DMS53 treated with DMSO at 0.1 percent for 48 hours (cell line): ENCODE results near the gene F2R.
"Not testable (repeated sequence)": the region's sequence is repeated elsewhere in the genome, so short reads cannot be mapped to it uniquely, and the experiment has no call there.

Source experiments
- DNase-seq: peaks from one replicate; lab custom pipeline; 2025; ENCODE audit not compliant: unreplicated experiment; lab: John Stamatoyannopoulos, UW

The F2R gene

DNA sequence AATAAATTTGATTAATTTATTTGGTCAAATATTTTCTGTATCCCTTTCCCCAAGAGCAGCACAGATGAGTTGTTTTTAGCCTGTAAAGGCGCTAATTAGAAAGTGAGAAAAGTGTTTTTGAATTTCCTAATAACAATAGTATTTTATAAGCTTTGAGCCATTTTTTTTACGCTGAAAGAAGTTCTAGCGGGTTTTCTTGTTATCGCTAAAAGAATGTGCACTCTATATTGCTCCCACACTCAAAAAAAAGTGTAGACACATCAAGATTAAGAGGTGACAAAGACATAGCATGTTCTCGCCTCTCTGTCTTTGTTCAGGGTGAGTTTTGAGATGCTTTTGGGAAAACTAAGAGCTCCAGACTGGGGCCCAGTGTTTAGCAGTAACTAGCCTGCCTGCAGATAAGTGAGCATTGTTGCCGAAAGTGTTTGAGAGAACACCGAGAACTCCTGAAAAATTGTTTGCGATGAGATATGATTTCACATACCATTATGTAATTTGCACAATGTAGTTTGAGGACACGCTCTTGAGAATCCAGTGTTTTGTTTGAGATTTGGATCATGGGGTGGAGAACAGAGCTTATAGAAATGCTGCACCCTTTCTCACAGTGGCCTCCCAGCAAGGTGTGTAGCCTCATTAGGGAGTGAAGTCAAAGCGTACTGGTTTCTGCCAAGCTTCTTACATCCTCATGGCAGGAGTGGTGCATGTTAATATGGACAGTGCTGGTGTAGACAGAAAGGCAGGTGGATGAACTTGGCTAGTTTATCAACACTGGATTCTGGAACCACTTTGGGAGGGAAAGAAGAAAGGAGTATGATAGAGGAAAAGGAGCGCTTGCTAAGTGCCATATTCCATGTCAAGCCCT, 1.5 kb downstream of the F2R start:
- DNase-seq: no peak

DNA sequence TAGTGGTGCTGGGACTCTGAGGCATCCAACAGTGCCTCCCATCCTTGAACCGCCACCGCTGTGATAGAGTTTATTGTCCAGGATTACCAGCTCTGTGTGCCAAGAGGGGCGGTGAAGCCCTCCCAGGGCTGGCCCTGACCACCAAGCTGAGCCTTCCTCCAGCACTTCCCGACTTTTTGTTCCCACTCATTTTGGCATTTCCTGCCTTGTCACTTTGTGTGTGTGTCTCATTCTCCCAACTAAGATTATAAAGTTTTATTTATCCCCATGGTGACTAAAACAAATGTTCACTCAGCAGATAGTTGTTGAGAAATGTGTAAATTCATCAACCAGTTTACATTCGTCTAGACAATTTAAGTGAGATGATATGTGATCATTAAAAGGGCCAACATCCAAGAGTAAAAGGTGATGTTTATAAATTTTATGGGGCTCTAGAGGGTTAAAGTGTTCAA, 2.5 kb downstream of the F2R start:
- DNase-seq: no peak

DNA sequence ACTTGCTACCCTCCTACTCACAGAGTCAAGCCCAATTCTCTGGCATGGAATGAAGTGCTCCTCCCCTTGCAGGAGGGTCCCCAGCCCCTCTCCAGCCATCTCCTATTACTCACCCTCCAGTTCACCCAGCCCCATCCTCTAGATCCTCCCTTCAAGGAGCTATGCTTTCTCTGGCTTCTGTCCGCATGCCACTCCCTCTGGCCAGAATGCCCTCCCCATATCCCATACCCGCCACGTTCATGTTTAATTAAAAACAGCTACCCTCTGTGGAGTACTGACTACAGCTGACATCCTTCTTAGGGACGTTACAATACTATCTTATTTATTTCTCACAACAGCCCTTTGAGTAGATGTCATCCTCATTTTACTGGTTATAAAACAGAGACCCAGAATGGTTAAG, 3.0 kb downstream of the F2R start:
- no peak for DNase-seq

DNA sequence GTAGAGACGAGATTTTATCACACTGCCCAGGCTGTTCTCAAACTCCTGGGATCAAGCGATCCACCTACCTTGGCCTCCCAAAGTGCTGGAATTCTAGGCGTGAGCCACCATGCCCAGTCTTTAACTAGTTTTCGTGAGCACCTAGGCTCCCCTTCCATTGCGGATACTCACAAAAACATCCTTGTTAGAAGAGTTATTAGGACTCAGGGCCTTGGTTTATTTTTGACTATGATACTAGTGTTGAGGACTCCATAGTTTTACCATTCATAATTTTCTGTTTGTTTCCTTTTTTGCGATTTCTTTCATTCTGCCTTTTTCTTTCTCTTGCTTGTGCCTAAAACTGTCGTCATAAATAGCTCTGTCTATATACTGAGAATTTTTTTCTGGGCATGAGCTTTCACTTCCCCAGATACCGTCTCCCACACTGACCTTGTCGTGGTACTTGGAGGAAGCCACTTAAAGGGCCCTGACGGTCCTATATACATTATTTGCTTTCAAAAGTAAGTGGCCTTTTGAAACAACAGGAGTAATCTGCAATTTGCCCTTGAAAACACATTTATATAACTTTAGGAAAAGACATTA, 5.2 kb downstream of the F2R start:
- DNase-seq: no peak

DNA sequence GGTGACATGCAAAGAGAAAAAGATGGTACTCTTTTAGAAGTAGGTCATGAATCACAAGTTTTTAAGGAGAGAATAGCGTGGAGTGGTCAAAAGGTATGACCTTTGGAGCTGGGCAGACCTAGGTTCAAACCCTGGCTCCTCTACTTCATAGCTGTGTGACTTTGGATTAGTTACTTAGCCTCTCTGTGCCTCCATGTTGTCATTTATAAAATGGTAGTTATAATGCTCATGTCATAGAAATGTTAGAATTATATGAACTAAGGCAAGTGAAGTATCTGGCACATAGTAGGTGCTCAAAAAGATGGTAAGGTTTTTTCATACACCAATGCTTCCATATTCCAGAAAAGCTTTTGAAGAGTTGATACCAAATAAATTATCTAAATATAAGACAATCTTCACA, 7.3 kb downstream of the F2R start:
- no peak for DNase-seq

DNA sequence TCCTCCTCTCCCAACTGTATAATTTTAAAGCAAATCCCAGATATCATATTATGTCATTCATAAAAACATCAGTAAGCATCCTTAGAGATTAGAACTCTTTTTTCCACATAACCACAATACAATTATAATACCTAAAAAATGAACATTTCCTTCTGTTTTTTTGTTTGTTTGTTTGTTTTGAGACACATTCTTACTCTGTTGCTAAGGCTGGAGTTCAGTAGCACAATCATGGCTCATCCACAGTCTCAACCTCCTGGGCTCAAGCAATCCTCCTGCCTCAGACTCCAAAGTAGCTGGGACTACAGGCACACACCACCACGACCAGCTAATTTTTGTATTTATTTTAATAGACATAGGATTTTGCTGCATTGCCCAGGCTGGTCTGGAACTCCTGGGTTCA, 8.0 kb downstream of the F2R start:
- no peak for DNase-seq

- no peak for DNase-seq
These were observed 8.9 kb downstream of the F2R start for GRCh38 chr5:76724871-76725270.

DNA sequence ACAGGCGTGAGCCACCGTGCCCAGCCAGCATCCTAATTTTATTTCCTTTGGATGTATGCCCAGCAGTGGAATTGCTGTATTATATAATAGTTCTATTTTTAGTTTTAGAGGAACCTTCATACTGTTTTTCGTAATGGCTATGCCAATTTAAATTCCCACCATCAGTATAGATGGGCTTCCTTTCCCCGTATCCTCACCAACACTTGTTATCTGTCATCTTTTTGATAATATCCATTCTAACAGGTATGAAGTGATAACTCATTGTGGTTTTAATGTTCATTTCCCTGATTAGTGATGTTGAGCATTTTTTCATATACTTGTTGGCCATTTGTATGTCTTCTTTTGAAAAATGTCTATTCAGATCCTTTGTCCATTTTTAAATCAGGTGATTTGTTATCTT, 13.0 kb downstream of the F2R start:
- DNase-seq: no peak

- DNase-seq: no peak
These were observed 13.7 kb downstream of the F2R start for GRCh38 chr5:76729373-76730290.

GRCh38 chr5:76732405-76733048, 16.6 kb downstream of the F2R start:
- no peak for DNase-seq

DNA sequence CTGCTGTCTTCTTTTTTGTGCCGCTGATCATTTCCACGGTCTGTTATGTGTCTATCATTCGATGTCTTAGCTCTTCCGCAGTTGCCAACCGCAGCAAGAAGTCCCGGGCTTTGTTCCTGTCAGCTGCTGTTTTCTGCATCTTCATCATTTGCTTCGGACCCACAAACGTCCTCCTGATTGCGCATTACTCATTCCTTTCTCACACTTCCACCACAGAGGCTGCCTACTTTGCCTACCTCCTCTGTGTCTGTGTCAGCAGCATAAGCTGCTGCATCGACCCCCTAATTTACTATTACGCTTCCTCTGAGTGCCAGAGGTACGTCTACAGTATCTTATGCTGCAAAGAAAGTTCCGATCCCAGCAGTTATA, 17.1 kb downstream of the F2R start:
- DNase-seq: no peak

GRCh38 chr5:76735762-76736545, 20.0 kb downstream of the F2R start:
- no peak for DNase-seq

GRCh38 chr5:76736679-76737556, 21.0 kb downstream of the F2R start:
- DNase-seq: peak; percentile 32

DNA sequence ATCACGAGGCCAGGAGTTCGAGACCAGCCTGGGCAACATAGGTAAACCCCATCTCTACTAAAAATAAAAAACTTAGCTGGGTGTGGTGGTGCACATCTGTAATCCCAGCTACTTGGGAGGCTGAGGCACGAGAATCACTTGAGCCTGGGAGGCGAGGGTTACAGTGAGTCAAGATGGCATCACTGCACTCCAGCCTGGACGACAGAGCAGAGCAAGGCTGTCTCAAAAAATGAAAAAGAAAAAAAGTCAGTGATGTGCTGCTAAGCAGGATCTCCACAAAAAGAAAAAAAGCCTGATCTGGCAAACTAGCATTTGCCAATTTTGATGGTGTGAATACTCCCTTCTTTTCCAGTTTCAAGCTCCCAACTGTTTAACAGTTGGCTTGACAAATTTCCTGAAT, 21.9 kb downstream of the F2R start:
- no peak for DNase-seq

DNA sequence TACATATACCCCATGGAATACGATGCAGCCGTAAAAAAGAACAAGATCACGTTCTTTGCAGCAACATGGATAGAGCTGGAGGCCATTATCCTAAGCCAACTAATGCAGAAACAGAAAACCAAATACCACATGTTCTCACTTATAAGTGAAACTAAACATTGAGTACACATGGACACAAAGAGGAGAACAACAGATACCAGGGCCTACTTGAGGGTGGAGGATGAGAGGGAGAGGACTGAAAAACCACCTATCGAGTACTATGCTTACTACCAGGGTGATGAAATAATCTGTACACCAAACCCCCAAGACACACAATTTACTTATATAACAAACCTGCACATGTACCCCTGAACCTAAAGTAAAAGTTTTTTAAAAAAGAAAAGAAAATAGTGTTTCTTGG, 25.6 kb downstream of the F2R start:
- not testable (repeated sequence) for DNase-seq

GRCh38 chr5:76742583-76742982, 26.7 kb downstream of the F2R start:
- no peak for DNase-seq

GRCh38 chr5:76744632-76745031, 28.7 kb downstream of the F2R start:
- DNase-seq: no peak

GRCh38 chr5:76745670-76746069, 29.7 kb downstream of the F2R start:
- DNase-seq: no peak

DNA sequence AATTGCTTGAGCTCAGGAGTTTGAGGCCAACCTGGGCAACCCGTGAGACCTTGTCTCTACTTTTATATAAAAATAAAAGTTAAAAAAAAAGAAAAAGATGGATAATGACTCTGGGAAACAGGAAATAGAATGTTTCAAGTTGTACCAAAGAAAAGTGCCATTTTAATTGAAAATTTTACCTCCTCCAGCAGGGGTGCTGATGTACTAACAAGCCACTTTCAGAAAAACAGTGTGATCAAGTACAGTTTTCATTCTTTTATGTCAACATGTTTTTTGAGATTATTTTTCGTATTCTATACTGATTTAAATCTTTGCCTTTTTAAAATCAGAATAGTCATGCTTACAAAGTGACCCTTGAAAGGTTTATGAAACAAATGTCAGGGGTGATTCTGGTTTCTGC, 30.8 kb downstream of the F2R start:
- DNase-seq: no peak
